CD14-positive monocyte (primary cell): ENCODE measurements around the gene SLC38A3. TPM values are rescaled to one million over a fixed set of nuclear protein-coding genes. Genes with fewer than 3 reads are reported as not detected.

Source experiments
- DNase-seq, 3 donors: peaks; one replicate each; pipeline ENCODE4 v3.0.0-alpha.2; 2011 to 2022
- H2AFZ ChIP-seq: 2 replicates; pipeline ENCODE4 v1.6.0; 2012; ENCODE audit warnings: mild to moderate bottlenecking, low read depth, low read length, inconsistent platforms; ENCODE audit not compliant: insufficient read depth, poor library complexity, severe bottlenecking
- H3K27ac ChIP-seq, 2 donors: 1 replicate in 1 of 2; 2 replicates in 1 of 2; pipeline ENCODE4 v1.5.1; 2012 to 2013; ENCODE audit warnings: low read length in 2 of 2, control low read depth in 1 of 2, inconsistent platforms in 1 of 2, low read depth in 1 of 2, mild to moderate bottlenecking in 1 of 2
- H3K27me3 ChIP-seq, 2 donors: one replicate each; pipeline versions ENCODE4 v1.6.0 to v1.6.1; 2011 to 2013; ENCODE audit warnings: low read length in 2 of 2; ENCODE audit not compliant: control insufficient read depth in 2 of 2, insufficient read depth in 2 of 2
- H3K36me3 ChIP-seq, 2 donors: replicated peaks in 1 of 2; 1 replicate in 1 of 2; 2 replicates in 1 of 2; pipeline versions ENCODE4 v1.5.1 to v1.6.1; 2012 to 2013; ENCODE audit warnings: low read length in 2 of 2, control low read depth in 1 of 2, inconsistent platforms in 1 of 2, mild to moderate bottlenecking in 1 of 2; ENCODE audit not compliant: insufficient read depth in 2 of 2, control insufficient read depth in 1 of 2
- H3K4me1 ChIP-seq, 2 donors: 1 replicate in 1 of 2; 2 replicates in 1 of 2; pipeline versions ENCODE4 v1.5.1 to v1.6.1; 2012 to 2013; ENCODE audit warnings: low read length in 2 of 2, control low read depth in 1 of 2, inconsistent platforms in 1 of 2, mild to moderate bottlenecking in 1 of 2, moderate library complexity in 1 of 2; ENCODE audit not compliant: insufficient read depth in 2 of 2, control insufficient read depth in 1 of 2
- H3K4me2 ChIP-seq: replicated peaks from 2 replicates; pipeline ENCODE3; 2012; ENCODE audit warnings: low read length, moderate library complexity, mild to moderate bottlenecking; ENCODE audit not compliant: poor library complexity, severe bottlenecking; ENCODE audit errors: extremely low read depth
- H3K4me3 ChIP-seq, 3 experiments: fragments of 200-600 bp in 1 of 3; sonication (generic) in 1 of 3; replicated peaks in 1 of 3; 1 replicate in 2 of 3; 2 replicates in 1 of 3; pipeline ENCODE4 v1.5.1; 2011 to 2013; ENCODE audit warnings: low read length in 3 of 3, mild to moderate bottlenecking in 3 of 3, control low read depth in 2 of 3, low read depth in 2 of 3, inconsistent platforms in 1 of 3, moderate library complexity in 1 of 3
- H3K79me2 ChIP-seq: 2 replicates; pipeline ENCODE4 v1.6.0; 2012; ENCODE audit warnings: mild to moderate bottlenecking, control low read depth, inconsistent platforms, low read length, moderate library complexity; ENCODE audit not compliant: insufficient read depth
- H3K9ac ChIP-seq: 2 replicates; pipeline ENCODE4 v1.6.0; 2017; ENCODE audit warnings: low read length, mild to moderate bottlenecking; ENCODE audit not compliant: insufficient read depth, poor library complexity, severe bottlenecking
- H3K9me3 ChIP-seq, 2 donors: replicated peaks in 1 of 2; 1 replicate in 1 of 2; 2 replicates in 1 of 2; pipeline versions ENCODE4 v1.5.1 to v1.6.1; 2012 to 2013; ENCODE audit warnings: low read length in 2 of 2, control low read depth in 1 of 2; ENCODE audit not compliant: control insufficient read depth in 1 of 2, insufficient read depth in 1 of 2
- H4K20me1 ChIP-seq: 2 replicates; pipeline ENCODE4 v1.6.0; 2012; ENCODE audit warnings: mild to moderate bottlenecking, low read length, control low read depth, moderate library complexity; ENCODE audit not compliant: insufficient read depth
- H3K27ac Mint-ChIP-seq, 7 donors: one replicate each; pipeline ENCODE4 v1.8.0; 2020; ENCODE audit warnings: mild to moderate bottlenecking in 7 of 7, mixed read lengths in 7 of 7, moderate library complexity in 6 of 7, inconsistent platforms in 2 of 7
- H3K27me3 Mint-ChIP-seq, 3 donors: one replicate each; pipeline ENCODE4 v1.8.0; 2021 to 2022; ENCODE audit warnings: low read depth in 3 of 3, mild to moderate bottlenecking in 3 of 3, mixed read lengths in 3 of 3, moderate library complexity in 3 of 3, inconsistent platforms in 1 of 3
- H3K36me3 Mint-ChIP-seq, 2 donors: one replicate each; pipeline ENCODE4 v1.8.0; 2020; ENCODE audit warnings: mixed read lengths in 2 of 2, inconsistent platforms in 1 of 2, mild to moderate bottlenecking in 1 of 2
- H3K4me1 Mint-ChIP-seq: one replicate; pipeline ENCODE4 v1.8.0; 2020; ENCODE audit warnings: mild to moderate bottlenecking, mixed read lengths
- H3K4me3 Mint-ChIP-seq, 2 donors: one replicate each; pipeline ENCODE4 v1.8.0; 2020; ENCODE audit warnings: mild to moderate bottlenecking in 2 of 2, mixed read lengths in 2 of 2, moderate library complexity in 1 of 2
- H3K9me3 Mint-ChIP-seq, 7 donors: one replicate each; pipeline ENCODE4 v1.8.0; 2020 to 2022; ENCODE audit warnings: mixed read lengths in 7 of 7, mild to moderate bottlenecking in 6 of 7, moderate library complexity in 6 of 7, inconsistent platforms in 2 of 7
- WGBS: methylation state at CpG from one replicate; pipeline ENCODE4 v1.1.5; 2013; ENCODE audit warnings: missing lambda C conversion rate; ENCODE audit not compliant: insufficient coverage; 5-methylcytosine and 5-hydroxymethylcytosine counted together
- intact Hi-C, 2 donors: fragments of 100-400 bp; cut with micrococcal nuclease; formaldehyde crosslinking; loops; one replicate each; pipeline versions ENCODE4 v1.15.0 to v1.15.1; 2023
- polyA plus RNA-seq, 3 donors: library from polyadenylated mRNA; depleted of rRNA in 1 of 3; unstranded in 2 of 3; stranded (reverse) in 1 of 3; fragments of 300-500 nt in 2 of 3; fragments of >200 nt in 1 of 3; fragmentation: Illumina TruSeq in 2 of 3; gene quantifications; 1 replicate in 2 of 3; 2 replicates in 1 of 3; pipeline ENCODE4 v1.2.3, GENCODE V29; 2012 to 2021
- TF ChIP-seq, protein P1 (sequence below): fragments of 200-600 bp; IDR thresholded peaks from one replicate; pipeline ENCODE4 v1.8.0; 2022; ENCODE audit warnings: antibody characterized with exemption, mild to moderate bottlenecking

SLC38A3 gene
- polyA plus RNA-seq, 3 donors = not detected

DNA sequence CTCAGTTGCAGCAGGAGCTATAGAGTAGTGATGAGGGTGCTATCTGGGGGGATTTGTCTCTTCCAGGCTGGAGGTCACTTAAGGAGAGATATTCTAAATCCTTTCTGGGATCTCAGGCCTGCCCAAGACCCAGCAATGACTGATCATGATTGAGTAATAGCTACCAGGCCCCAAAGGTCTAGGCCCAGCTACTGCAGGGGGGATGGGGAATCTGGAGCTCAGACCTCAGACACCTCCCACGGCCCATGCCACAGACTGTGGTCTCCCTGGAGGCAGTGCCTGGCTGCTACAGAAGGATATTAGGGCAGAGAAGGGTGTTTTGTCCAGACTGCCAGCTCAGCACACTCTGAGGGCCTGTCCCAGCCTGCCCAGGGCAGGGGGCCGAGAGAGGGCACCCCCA is 6.9 kb downstream of the SLC38A3 start:
- H3K4me1 Mint-ChIP-seq = no peaks in the 10 kb centered on the region
- no peaks in the 10 kb centered on the region for H3K36me3 Mint-ChIP-seq
- no peak overlapping the region for H3K27ac Mint-ChIP-seq
- Histone ChIP-seq H3K79me2 (no peaks in the 10 kb centered on the region), H3K27me3 (peaks cover 0 to 6% of the 10 kb centered on the region in 2 donors), H3K36me3 (no peaks in the 10 kb centered on the region), H3K4me2 (no peak overlapping the region), H3K4me1 (no peaks in the 10 kb centered on the region), H3K9me3 (peaks cover 0 to under 1% of the 10 kb centered on the region in 2 donors), H3K9ac (no peak overlapping the region), H2AFZ (no peak overlapping the region), H4K20me1 (no peaks in the 10 kb centered on the region), H3K4me3 (no peak overlapping the region), H3K27ac (no peak overlapping the region)
- H3K4me3 Mint-ChIP-seq = no peak overlapping the region
- H3K9me3 Mint-ChIP-seq = no peaks in the 10 kb centered on the region
- 100% methylated on average over 1 of the region's 2 CpGs for WGBS
- DNase-seq = no peak
- H3K27me3 Mint-ChIP-seq = peaks cover 14 to 19% (median 16%) of the 10 kb centered on the region in 3 donors
- TF ChIP-seq, protein P1, sequence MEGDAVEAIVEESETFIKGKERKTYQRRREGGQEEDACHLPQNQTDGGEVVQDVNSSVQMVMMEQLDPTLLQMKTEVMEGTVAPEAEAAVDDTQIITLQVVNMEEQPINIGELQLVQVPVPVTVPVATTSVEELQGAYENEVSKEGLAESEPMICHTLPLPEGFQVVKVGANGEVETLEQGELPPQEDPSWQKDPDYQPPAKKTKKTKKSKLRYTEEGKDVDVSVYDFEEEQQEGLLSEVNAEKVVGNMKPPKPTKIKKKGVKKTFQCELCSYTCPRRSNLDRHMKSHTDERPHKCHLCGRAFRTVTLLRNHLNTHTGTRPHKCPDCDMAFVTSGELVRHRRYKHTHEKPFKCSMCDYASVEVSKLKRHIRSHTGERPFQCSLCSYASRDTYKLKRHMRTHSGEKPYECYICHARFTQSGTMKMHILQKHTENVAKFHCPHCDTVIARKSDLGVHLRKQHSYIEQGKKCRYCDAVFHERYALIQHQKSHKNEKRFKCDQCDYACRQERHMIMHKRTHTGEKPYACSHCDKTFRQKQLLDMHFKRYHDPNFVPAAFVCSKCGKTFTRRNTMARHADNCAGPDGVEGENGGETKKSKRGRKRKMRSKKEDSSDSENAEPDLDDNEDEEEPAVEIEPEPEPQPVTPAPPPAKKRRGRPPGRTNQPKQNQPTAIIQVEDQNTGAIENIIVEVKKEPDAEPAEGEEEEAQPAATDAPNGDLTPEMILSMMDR = no peak
- intact Hi-C loops = no loop called here

DNA sequence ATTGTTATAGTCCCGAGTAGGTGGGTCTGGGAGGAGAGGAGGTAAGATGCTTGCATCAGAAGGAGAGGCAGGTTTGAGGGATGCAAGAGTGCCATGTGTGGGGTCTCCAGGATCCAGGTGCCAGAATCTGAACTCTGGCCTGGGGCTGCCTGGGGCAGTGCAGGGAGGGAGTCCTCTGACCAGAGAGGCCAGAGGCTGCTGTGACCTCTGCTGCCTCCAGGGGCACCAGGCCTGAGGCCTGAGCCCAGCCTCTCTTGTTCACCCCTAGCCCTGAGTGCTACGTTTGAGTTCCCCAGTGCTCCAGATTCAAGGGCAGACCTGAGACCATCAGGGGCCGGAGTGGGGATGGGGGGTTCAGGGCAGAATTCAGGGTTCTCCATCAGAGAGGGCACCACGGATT is 7.4 kb downstream of the SLC38A3 start:
- H3K9ac ChIP-seq = no peak overlapping the region
- H2AFZ ChIP-seq = no peak overlapping the region
- H3K36me3 ChIP-seq = no peaks in the 10 kb centered on the region
- no peak overlapping the region for H3K27ac Mint-ChIP-seq
- H3K27ac ChIP-seq = no peak overlapping the region
- no peaks in the 10 kb centered on the region for H3K4me1 ChIP-seq
- intact Hi-C loops = no loop called here
- no peaks in the 10 kb centered on the region for H4K20me1 ChIP-seq
- DNase-seq = no peak
- TF ChIP-seq, protein P1 = no peak
- H3K4me1 Mint-ChIP-seq = no peaks in the 10 kb centered on the region
- H3K4me2 ChIP-seq = no peak overlapping the region
- no peaks in the 10 kb centered on the region for H3K9me3 Mint-ChIP-seq
- no peaks in the 10 kb centered on the region for H3K36me3 Mint-ChIP-seq
- H3K4me3 Mint-ChIP-seq = no peak overlapping the region
- no peaks in the 10 kb centered on the region for H3K79me2 ChIP-seq
- no peak overlapping the region for H3K4me3 ChIP-seq
- peaks cover 10 to 16% (median 11%) of the 10 kb centered on the region in 3 donors for H3K27me3 Mint-ChIP-seq
- no peaks in the 10 kb centered on the region for H3K9me3 ChIP-seq
- peaks cover 0 to 2% of the 10 kb centered on the region in 2 donors for H3K27me3 ChIP-seq
- 90% methylated on average over 3 of the region's 4 CpGs for WGBS
